B cell (primary cell): Measurements from ENCODE around the gene PGF. TPM values are rescaled to one million over a fixed set of nuclear protein-coding genes. Genes with fewer than 3 reads are reported as not detected.

Experiments
- ATAC-seq: fragments of 200-7000 bp; cut with Tn5 transposase; one replicate; pipeline ENCODE4 v1.10.0; 2021; ENCODE audit warnings: low read depth, mild to moderate bottlenecking, moderate number of reproducible peaks, moderate library complexity
- CTCF ChIA-PET: fragments of 350-600 bp; sonication (Branson Sonifier 250); formaldehyde crosslinking; loops from one replicate; lab custom pipeline; 2021; ENCODE audit warnings: antibody characterized with exemption, inconsistent platforms; lab: Charles Lee
- POLR2A ChIA-PET: fragments of 350-600 bp; sonication (Branson Sonifier 250); formaldehyde crosslinking; loops from one replicate; lab custom pipeline; 2021; ENCODE audit warnings: antibody characterized with exemption; lab: Charles Lee
- DNase-seq: peaks from one replicate; pipeline ENCODE4 v3.0.0; 2013
- H2AFZ ChIP-seq: 2 replicates; pipeline ENCODE4 v1.6.1; 2012; ENCODE audit warnings: mild to moderate bottlenecking, low read depth, low read length; ENCODE audit not compliant: insufficient read depth, poor library complexity, severe bottlenecking
- H3K27ac ChIP-seq, 2 donors: 1 replicate in 1 of 2; 2 replicates in 1 of 2; pipeline ENCODE4 v1.5.1; 2012 to 2013; ENCODE audit warnings: low read length in 2 of 2, mild to moderate bottlenecking in 2 of 2, moderate library complexity in 1 of 2
- H3K27me3 ChIP-seq, 4 experiments: fragments of 200-600 bp in 1 of 4; sonication (generic) in 1 of 4; replicated peaks in 1 of 4; 1 replicate in 2 of 4; 2 replicates in 2 of 4; pipeline versions ENCODE4 v1.6.1 to v1.7.0; 2013 to 2016; ENCODE audit warnings: low read length in 3 of 4, mild to moderate bottlenecking in 2 of 4, mixed read lengths in 1 of 4, moderate library complexity in 1 of 4; ENCODE audit not compliant: insufficient read depth in 4 of 4, control insufficient read depth in 3 of 4; ENCODE audit errors: control extremely low read depth in 1 of 4
- H3K36me3 ChIP-seq, 2 experiments: replicated peaks in 1 of 2; 1 replicate in 1 of 2; 2 replicates in 1 of 2; pipeline versions ENCODE4 v1.6.1 to v1.7.1; 2013; ENCODE audit warnings: low read length in 1 of 2; ENCODE audit not compliant: insufficient read depth in 2 of 2, control insufficient read depth in 1 of 2; ENCODE audit errors: control extremely low read depth in 1 of 2, extremely low read depth in 1 of 2
- H3K4me1 ChIP-seq, 2 donors: fragments of 200-600 bp in 1 of 2; sonication (generic) in 1 of 2; 1 replicate in 1 of 2; 2 replicates in 1 of 2; pipeline versions ENCODE4 v1.5.1 to v1.6.1; 2013 to 2017; ENCODE audit warnings: low read length in 2 of 2; ENCODE audit not compliant: control insufficient read depth in 2 of 2, insufficient read depth in 2 of 2
- H3K4me2 ChIP-seq: replicated peaks from 2 replicates; pipeline ENCODE3; 2012; ENCODE audit warnings: mild to moderate bottlenecking, low read depth, low read length; ENCODE audit not compliant: poor library complexity, severe bottlenecking
- H3K4me3 ChIP-seq, 5 experiments: fragments of 200-600 bp in 1 of 5; sonication (generic) in 1 of 5; 1 replicate in 3 of 5; 2 replicates in 2 of 5; pipeline versions ENCODE4 v1.5.1 to v1.7.0; 2011 to 2016; ENCODE audit warnings: low read length in 4 of 5, mild to moderate bottlenecking in 4 of 5, low read depth in 2 of 5, control low read depth in 1 of 5, moderate library complexity in 1 of 5; ENCODE audit not compliant: insufficient read depth in 1 of 5; ENCODE audit errors: control extremely low read depth in 1 of 5, extremely low read depth in 1 of 5
- H3K79me2 ChIP-seq: fragments of 200-600 bp; sonication (generic); one replicate; pipeline ENCODE4 v1.6.0; 2016; ENCODE audit warnings: low read length; ENCODE audit not compliant: control insufficient read depth, insufficient read depth
- H3K9ac ChIP-seq: fragments of 200-600 bp; sonication (generic); 2 replicates; pipeline ENCODE4 v1.6.1; 2017; ENCODE audit warnings: mild to moderate bottlenecking, low read length, moderate library complexity
- H3K9me3 ChIP-seq, 3 donors: one replicate each; pipeline versions ENCODE4 v1.6.1 to v1.7.1; 2013; ENCODE audit warnings: low read length in 2 of 3; ENCODE audit not compliant: control insufficient read depth in 2 of 3, insufficient read depth in 1 of 3; ENCODE audit errors: control extremely low read depth in 1 of 3
- H4K20me1 ChIP-seq: 2 replicates; pipeline ENCODE4 v1.6.0; 2012; ENCODE audit warnings: mild to moderate bottlenecking, low read length; ENCODE audit not compliant: insufficient read depth, control insufficient read depth, poor library complexity, severe bottlenecking
- H3K27ac Mint-ChIP-seq: one replicate; pipeline ENCODE4 v1.8.0; 2021; ENCODE audit warnings: mixed read lengths
- H3K27me3 Mint-ChIP-seq: one replicate; pipeline ENCODE4 v1.8.0; 2021; ENCODE audit warnings: mixed read lengths
- H3K4me1 Mint-ChIP-seq: one replicate; pipeline ENCODE4 v1.8.0; 2021; ENCODE audit warnings: mixed read lengths
- H3K4me3 Mint-ChIP-seq: one replicate; pipeline ENCODE4 v1.8.0; 2021; ENCODE audit warnings: mixed read lengths
- H3K9me3 Mint-ChIP-seq: one replicate; pipeline ENCODE4 v1.8.0; 2022; ENCODE audit warnings: mixed read lengths; ENCODE audit not compliant: insufficient read depth
- EZH2 ChIP-seq: IDR thresholded peaks from 2 replicates; pipeline ENCODE4 v1.6.1; 2012; ENCODE audit warnings: borderline replicate concordance, low read depth, mild to moderate bottlenecking, moderate library complexity, low read length; ENCODE audit not compliant: insufficient read depth, poor library complexity, severe bottlenecking
- WGBS: methylation state at CpG from one replicate; pipeline ENCODE4 v1.1.5; 2013; ENCODE audit warnings: missing lambda C conversion rate; ENCODE audit not compliant: insufficient coverage; 5-methylcytosine and 5-hydroxymethylcytosine counted together
- intact Hi-C: fragments of 100-400 bp; cut with micrococcal nuclease; formaldehyde crosslinking; loops from one replicate; pipeline ENCODE4 v1.10.0; 2022
- polyA plus RNA-seq: library from polyadenylated mRNA; depleted of rRNA; stranded (reverse); fragments of >200 nt; gene quantifications from 2 replicates; pipeline ENCODE4 v1.2.3, GENCODE V29; 2012
- total RNA-seq, 2 donors: library from RNA; stranded (reverse); fragments of 120-200 nt in 1 of 2; gene quantifications; 1 replicate in 1 of 2; 2 replicates in 1 of 2; pipeline versions ENCODE4 v1.2.3 to v1.2.4, GENCODE V29; 2013 to 2022
- TF ChIP-seq, protein P1 (sequence below): fragments of 200-600 bp; IDR thresholded peaks from one replicate; pipeline ENCODE4 v1.8.0; 2022; ENCODE audit warnings: antibody characterized with exemption, mild to moderate bottlenecking

The PGF gene
- total and polyA plus RNA-seq, 2 donors (not counting 1 experiment from before 2014, with no cell fraction given), result 0.07 to 0.47 TPM

DNA sequence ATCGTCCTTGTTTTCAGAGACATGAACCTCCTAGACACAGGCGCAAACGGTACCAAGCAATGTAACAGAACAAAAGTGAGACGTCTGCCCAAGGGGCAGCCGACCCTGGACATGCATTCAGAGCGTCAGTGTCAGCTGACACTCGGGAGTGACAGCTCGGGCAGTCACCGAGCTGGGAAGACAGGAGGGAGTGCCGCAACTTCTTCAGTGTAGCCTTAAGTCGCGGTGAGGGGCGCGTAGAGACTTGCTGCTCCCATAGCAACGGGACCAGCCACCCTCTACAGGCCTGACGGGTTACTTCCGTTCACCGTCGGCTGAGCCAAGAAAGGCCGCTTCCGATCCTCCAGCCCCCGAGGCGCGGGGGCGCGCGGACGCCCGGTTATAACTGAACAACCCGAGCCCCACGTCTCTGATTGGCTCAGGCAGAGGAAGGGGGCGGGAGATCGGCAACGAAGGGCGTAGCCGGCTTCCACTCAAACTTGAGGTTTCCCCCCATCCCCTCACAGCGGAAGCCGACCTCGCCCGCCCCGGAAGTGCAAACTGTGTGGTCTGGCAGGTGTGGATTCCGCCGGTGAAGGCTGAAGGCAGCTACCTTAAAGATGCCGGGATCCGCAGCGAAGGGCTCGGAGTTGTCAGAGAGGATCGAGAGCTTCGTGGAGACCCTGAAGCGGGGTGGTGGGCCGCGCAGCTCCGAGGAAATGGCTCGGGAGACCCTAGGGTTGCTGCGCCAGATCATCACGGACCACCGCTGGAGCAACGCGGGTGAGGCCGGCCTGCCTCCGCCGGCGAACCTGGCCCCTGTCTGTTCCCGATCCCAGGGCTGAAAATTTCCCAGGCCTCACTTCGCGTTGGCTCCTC, 47.2 kb upstream of the PGF start, which contains the start of gene EIF2B2:
Gene EIF2B2, plus strand, starts transcription at position 530 of the 858 bp plus-strand sequence. Its CDS starts 70 bp downstream, at position 600.
- H4K20me1 ChIP-seq, result no peaks in the 10 kb centered on the region
- intact Hi-C loops, result loop anchor here (1.0 to 10.0 kb wide), 10 partner anchors 30 to 1048 kb away; partner anchors contain the start of genes ABCD4, ACYP1, AREL1 and COQ6
- peaks cover 2 to 21% of the 10 kb centered on the region in 2 experiments for H3K36me3 ChIP-seq
- H3K27me3 Mint-ChIP-seq, result no peaks in the 10 kb centered on the region
- peak within 1 kb of the TSS; percentile 84 for H3K9ac ChIP-seq
- peak within 1 kb of the TSS; percentile 88 for H3K4me2 ChIP-seq
- H3K27me3 ChIP-seq, result no peaks in the 10 kb centered on the region
- H3K9me3 Mint-ChIP-seq, result no peaks in the 10 kb centered on the region
- WGBS, result 2% methylated on average over 54 of the region's 66 CpGs
- CTCF ChIA-PET, result interaction anchor here (1.1 to 3.2 kb wide), 5 partner anchors 39 to 141 kb away, joined by 3 to 12 read pairs (median 3); no protein-coding TSS in a partner anchor
- peak within 1 kb of the TSS; percentile 88 to 95 for H3K27ac ChIP-seq
- POLR2A ChIA-PET, result interaction anchor here (0.7 to 1.2 kb wide), 2 partner anchors 60 to 61 kb away, joined by 3 to 4 read pairs; no protein-coding TSS in a partner anchor
- H2AFZ ChIP-seq, result peak within 1 kb of the TSS; percentile 91
- peak within 1 kb of the TSS; percentile 62 to 92 (median 73) for H3K4me3 ChIP-seq
- peaks cover 17 to 19% of the 10 kb centered on the region in 2 donors for H3K4me1 ChIP-seq
- peak within 1 kb of the TSS; percentile 88 for H3K27ac Mint-ChIP-seq
- DNase-seq (peak; percentile 99), ATAC-seq (peak; percentile 97)
- no peaks in the 10 kb centered on the region for H3K9me3 ChIP-seq
- TF ChIP-seq EZH2, result no peak
- TF ChIP-seq, protein P1, sequence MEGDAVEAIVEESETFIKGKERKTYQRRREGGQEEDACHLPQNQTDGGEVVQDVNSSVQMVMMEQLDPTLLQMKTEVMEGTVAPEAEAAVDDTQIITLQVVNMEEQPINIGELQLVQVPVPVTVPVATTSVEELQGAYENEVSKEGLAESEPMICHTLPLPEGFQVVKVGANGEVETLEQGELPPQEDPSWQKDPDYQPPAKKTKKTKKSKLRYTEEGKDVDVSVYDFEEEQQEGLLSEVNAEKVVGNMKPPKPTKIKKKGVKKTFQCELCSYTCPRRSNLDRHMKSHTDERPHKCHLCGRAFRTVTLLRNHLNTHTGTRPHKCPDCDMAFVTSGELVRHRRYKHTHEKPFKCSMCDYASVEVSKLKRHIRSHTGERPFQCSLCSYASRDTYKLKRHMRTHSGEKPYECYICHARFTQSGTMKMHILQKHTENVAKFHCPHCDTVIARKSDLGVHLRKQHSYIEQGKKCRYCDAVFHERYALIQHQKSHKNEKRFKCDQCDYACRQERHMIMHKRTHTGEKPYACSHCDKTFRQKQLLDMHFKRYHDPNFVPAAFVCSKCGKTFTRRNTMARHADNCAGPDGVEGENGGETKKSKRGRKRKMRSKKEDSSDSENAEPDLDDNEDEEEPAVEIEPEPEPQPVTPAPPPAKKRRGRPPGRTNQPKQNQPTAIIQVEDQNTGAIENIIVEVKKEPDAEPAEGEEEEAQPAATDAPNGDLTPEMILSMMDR, result peak; percentile 23
- H3K79me2 ChIP-seq, result peaks cover 17% of the 10 kb centered on the region
- H3K4me1 Mint-ChIP-seq, result peaks cover 29% of the 10 kb centered on the region
- H3K4me3 Mint-ChIP-seq, result peak within 1 kb of the TSS; percentile 98
